Umbilical cord (tissue), 2 donors: ENCODE results near the gene RAG2. TPM values are rescaled to one million over a fixed set of nuclear protein-coding genes. Genes with fewer than 3 reads are reported as not detected.

Experiments
- DNase-seq: peaks from one replicate; pipeline ENCODE4 v3.0.0-alpha.2; 2015; ENCODE audit warnings: low spot score
- total RNA-seq: library from RNA; depleted of rRNA; stranded (reverse); fragments of >200 nt; gene quantifications from one replicate; pipeline ENCODE4 v1.2.3, GENCODE V29; 2014; ENCODE audit warnings: low replicate concordance; ENCODE audit not compliant: insufficient read depth

Gene RAG2
- total RNA-seq, 1 donor from 2014 or later, result 0.72 TPM

DNA sequence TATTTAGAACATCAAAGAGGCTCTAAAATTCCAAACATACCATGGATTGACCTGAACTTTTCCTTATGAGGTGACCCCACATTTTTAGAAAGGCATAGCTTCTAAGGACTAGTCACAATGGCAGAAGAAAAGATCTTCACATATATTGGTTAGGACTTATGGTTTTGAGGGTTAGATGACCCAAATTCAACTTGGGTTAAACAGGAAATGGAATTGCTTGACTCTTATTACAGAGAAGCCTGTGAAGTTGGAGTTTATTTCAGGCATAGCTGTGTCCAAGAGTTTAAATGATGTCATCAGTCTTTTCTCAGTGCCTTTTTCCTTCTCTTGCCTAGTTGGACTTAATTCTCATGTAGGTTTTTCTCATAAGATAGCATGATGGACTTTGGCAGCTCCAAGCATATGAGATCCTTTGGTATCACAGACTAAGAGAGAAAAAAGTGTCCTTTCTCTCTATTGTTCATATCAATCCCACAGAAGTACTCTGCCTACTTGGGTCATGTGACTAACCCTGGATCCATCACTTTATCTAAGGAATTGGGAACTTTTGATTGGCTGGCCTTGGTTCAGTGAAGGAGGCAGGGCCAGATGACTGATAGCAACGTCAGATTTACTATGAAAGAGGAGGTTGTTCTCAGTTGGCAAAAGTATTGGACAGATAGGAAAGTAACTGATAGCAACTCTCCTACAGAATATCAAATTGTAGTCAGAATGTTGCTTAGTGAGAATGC, 47.5 kb downstream of the RAG2 start:
- DNase-seq, result no peak

Other genes with a start within 250 kb of the RAG2 start
- 27.4 TPM for gene TRAF6, start 88.0 kb downstream of the RAG2 start, total RNA-seq
- 5.1 TPM for gene RAG1, start 30.2 kb downstream of the RAG2 start, total RNA-seq
- gene IFTAP, start 3.7 kb downstream of the RAG2 start, total RNA-seq, result 31.8 TPM